Activated CD4-positive, alpha-beta T cell treated with anti-CD3 and anti-CD28 coated beads, Interleukin-2, amount 50 U/mL, for 4 hours (primary cell): Measurements from ENCODE around the gene MAGI1.
"Not testable (repeated sequence)": the region's sequence is repeated elsewhere in the genome, so short reads cannot be mapped to it uniquely, and the experiment has no call there.

Experiments used
- DNase-seq, 2 experiments: peaks; one replicate each; pipeline ENCODE4 v3.0.0-alpha.2; 2020

MAGI1 gene

DNA sequence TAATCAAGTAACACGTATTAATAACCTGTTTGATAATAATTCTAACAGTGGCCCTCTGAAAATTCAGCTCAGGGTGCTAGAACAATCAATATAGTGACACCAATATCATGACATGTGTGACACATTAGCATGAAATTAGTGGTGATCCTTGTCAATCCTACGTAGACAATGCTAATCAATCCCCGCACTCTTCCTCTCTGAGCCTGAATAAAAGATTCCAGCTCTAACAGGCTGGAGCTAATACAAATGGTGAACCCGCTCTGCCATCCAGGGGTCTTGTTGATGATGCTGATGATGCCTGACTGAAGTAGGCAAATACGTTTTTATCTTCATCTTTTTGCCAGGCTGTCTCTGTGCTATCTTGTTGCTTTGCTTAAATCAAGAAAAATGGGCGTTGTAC lies 462.5 kb downstream of the MAGI1 start:
- DNase-seq: no peak

DNA sequence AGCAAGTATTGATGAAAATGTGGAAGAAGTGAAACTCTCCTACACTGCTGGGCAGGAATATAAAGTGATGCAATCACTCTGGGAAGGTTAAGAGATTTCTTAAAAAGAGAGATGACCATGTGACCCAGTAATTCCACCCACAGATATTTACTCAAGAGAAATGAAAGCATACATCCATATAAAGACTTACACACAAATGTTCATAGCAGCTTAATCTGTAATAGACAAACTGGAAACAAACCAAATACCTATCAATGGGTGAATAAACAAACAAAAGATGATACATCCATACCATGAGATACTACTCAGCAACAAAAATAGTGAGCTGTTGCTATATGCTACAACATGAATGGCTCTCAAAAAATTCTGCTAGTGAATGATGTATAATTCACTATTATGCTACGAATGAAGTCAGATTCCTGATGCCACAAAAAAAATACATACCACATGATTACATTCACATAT lies 463.3 kb downstream of the MAGI1 start:
- no peak for DNase-seq

DNA sequence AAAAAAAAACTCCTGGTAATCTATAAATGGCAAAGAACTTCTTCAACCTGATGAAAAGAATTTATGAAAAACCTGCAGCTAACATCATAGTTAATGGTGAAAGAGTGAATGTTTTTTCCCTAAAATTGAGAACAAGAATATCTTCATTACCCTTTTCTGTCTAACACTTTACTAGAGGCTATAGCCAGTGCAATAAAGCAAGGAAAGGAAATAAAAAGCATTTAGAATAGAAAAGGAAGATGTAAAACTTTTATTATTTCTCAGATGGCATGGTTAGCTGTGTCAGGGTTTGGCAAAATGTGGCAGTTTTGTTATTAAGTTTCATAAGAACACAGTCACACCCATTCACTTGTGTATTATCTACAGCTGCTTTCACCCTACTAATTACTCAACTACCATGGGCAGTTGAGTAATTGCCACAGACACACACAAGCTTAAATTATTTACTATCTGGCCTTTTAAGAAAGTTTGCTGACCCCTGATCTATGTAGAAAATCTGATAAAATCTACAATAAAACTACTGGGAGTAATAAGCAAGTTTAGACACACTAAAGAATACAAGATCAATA lies 465.1 kb downstream of the MAGI1 start:
- no peak for DNase-seq

DNA sequence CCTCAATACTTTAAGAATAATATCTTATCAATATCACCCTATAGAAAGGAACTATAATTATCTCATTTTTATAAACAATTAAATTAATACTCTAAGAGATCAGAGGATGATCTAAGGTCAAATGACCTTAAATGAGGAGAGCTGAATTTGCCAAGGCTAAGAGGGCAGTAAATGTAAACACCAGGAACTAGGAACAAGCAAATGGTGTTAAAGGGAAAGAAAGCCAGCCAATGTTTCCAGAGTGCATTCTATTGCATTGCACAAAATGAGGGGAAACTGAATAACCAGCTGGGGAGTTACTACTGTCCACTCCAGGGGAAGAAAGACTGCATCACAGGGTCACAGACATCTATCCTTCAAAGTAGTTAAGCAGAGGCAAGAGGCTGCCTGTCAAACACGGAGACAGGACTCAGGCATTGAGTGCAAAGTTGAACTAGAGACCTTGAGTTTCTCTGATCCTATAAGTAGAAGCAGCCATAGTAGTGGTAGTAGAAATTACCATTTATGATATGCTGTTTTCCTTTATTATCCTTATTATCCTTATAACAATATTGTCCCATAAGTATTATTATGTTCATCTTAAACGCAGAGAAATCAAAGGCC lies 466.4 kb downstream of the MAGI1 start:
- DNase-seq: no peak

DNA sequence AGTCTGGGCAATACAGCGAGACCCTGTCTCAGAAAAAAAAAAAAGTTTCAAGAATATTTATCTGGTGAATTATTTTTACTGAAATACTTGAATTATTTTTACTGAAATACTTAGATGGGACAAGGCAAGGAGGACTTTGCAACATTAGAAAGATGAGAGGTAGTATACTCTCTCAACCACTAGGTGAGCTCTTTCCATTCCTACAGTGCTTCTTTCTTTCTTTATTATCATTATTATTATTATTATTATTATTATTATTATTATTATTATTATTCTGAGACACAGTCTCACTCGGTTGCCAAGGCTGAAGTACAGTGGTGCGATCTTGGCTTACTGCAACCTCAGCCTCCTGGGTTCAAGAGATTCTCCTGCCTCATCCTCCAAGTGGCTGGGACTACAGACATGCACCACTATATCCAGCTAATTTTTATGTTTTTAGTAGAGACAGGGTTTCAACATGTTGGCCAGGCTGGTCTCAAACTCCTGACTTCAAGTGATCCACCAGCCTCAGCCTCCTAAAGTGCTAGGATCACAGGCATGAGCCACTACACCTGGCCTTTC lies 468.8 kb downstream of the MAGI1 start:
- no peak for DNase-seq

DNA sequence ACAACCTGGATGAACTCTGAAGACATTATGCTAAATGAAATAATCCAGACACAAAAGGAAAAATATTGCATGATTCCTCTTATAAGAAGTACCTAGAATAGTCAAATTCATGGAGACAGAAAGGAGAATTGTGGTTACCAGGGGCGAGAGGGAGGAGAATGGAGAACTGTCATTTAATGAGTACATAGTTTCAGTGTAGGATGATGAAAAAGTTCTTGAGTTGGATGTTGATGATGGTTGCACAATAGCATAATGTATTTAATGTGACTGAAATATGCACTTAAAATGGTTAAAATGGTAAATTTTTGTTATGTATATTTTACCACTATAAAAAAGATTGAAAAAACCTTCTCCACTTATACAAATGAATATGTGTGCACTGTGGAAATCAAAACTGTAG lies 469.6 kb downstream of the MAGI1 start:
- DNase-seq: no peak

DNA sequence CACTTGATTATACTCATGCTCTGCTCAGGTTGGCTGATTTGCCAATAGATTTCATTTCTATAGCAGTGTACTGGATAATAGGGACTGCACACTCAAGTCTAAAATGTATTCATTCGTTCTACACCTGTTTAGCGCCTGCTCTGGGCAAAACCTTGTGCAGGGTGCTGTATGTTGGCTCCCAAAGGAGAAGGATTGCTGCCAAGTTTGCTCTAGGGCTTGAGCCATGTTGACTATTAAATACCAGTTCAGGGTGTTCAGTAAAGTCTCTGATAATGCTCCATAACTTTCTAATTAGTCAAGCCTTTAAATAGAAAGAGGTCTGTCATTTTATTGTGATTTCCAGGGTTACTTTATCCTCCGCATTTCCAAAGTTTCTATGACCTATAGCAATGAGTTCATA lies 470.2 kb downstream of the MAGI1 start:
- no peak for DNase-seq

DNA sequence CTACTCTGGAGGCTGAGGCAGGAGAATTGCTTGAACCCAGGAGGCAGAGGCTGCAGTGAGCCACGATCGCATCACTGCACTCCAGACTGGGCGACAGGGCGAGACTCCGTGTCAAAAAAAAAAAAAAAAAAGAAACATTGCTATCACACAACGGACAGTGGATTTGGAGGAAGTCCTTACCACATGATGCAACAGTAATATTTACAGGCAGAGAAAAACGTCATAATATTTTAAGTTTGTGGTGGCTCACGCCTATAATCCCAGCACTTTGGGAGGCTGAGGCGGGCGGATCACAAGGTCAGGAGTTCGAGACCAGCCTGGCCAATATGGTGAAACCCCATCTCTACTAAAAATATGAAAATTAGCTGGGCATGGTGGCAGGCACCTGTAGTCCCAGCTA lies 473.0 kb downstream of the MAGI1 start:
- not testable (repeated sequence) for DNase-seq

DNA sequence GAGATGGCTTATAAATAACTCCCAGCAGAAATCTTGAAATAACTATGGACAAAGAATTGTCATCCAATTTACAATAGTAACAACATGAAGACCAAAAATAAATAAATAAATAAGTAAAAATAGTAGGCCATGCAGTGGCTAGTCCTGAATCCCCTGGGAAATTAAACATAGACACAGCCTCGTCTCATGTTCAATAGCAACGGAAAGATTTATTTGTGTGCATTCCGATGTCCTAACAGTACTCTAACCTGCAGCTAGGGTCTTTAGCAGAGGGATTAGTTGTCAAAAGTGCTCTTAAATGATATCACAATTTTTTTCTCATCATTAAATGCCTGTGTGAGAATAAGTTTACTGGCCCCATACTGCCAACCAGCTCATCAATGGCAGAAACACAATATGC lies 474.2 kb downstream of the MAGI1 start:
- DNase-seq: no peak

DNA sequence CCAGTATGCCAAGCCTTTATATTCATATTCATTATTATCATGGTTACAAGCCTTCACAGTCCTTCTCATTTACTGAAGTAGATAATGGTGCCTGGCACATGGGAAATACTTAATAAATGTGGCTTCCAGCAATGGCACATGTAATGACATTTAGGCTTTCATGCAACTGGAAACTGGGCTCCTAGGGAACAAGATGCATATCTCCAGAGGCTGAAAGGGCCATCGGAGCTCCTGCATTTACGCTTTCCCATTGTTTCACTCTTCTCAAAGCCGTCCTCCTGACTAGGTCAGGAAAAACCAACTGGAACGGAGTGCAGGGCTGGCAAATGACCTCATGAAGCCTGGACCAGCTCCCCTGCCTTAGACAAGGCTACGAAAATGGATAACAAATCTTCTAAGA lies 474.9 kb downstream of the MAGI1 start:
- no peak for DNase-seq

DNA sequence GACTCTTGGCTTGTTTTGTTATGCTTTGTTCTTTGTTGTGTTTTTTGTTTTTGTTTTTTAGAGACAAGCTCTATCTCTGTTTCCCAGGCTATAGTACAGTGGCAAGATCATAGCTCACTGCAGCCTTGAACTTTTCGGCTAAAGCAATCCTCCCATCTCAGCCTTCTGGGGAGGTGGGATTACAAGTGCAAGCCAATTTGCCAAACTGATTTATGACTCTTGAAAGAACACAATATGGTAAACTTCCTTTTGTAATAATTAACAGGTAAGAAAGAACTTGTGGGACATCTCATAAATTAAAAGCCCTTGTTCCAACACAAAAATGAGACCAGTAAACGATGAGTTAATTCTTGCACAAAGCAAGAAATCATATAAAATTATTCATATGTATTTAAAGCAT lies 476.3 kb downstream of the MAGI1 start:
- no peak for DNase-seq

DNA sequence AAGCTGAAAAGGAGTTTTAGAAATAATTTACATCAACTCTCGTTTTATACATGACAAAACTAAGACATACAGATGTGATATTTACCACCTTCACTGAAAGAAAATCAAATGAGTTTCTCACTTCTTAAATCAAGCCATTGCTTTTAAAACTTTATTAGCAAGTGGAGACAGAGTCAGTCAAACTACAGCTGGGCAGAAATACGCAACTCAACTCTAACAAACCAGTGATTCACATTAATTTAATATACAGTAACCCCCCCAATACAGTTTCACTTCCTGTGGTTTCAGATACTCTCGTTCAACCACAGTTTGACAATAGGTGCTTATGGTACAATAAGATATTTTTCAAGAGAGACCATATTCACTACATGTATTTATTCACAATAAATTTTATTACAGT lies 477.1 kb downstream of the MAGI1 start:
- DNase-seq: no peak

DNA sequence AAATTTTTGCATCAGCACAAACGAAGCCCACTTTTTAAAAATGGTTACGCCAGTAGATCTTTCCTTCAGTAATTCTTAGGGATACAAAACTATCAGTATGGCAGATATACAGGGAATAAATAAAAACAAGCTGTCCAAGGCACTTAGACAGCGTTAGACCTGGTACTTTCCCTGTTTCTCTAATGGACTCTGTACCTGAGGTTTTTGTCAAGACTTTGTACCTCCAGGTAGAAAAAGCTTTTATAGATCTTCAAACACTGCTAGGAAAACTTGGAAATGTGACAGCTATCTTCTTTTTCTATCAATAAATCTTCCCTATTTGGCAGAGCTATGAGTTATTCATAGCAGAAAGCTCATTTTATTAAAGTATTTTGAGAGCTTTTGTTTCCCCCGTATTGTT lies 477.8 kb downstream of the MAGI1 start:
- no peak for DNase-seq

DNA sequence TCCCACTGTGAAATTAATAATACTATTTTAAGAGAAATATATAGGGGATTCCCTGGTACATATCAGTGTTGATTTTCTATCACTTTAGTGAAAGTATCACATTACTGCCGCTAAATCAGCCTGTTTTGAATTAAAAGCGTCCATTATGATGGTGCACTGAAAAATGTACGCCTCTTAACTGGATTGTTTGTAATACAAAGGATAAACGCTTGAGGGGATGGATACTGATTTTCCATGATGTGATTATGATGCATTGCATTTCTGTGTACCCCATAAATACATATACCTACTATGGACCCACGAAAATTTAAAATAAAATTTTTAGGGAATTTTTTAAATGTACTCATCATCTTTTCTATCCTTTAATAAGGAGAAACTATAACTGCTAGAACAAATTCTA lies 478.6 kb downstream of the MAGI1 start:
- DNase-seq: no peak

DNA sequence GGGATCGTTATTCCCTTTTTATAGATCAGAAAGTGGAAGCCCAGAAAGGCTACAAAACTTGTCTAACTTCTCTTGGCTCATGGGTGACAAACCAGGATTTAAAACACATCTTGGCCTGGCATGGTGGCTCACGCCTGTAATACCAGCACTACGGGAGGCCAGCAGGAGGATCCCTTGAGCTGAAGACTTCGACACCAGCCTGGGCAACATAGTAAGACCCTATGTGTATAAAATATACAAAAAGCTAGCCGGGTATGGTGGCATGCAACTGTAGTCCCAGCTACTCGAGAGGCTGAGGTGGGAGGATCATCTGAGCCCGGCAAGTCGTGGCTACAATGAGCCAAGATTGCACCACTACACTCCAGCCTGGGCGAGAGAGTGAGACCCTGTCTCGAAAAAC lies 479.1 kb downstream of the MAGI1 start:
- DNase-seq: no peak

DNA sequence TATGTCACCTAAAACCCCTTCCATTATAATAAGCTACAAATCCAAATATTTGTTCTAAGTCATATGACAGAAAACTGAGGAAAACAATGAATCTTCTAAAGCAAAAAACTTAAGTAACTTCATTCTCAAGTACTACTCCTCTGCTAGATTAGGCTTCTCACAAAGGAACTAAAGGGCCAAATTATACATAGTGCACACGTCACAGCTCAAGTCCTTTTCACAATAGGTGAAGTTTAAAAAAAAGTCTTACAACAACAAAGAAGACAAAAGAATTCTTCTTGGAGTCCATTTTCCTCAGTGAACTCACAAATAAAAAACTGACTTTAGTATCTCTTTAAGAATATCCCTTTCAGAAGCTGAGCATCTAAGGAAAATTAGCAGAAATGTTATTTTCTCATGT lies 479.9 kb downstream of the MAGI1 start:
- no peak for DNase-seq

DNA sequence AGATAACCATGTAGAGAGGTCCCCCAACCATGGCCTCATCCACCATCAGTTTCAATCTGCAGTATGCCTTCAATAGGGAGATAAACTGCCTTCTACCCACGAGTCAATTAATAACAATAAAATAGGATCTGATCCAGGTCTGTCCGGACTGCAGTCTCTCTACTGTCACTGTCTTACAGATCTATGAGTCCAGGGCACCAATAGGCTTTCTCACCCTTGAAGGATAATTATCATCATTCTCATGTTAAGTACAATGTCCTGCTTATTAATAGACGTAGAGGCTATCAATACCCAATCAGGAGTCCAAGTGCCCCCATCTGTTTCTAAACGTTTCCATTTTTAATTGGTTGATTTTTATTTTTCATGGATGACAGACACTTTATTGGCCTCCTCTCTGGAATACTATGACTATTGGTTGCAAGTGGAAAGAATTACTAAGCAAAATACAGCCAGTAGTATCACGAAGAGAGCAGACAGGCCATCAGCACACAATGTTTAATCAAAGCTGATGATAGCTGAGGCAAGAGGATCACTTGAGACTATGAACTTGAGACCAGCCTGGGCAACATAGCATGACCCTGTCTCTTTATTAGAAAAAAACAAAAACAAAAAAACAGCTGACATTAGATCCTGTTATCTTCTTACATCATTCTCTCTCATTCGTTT lies 480.7 kb downstream of the MAGI1 start:
- no peak for DNase-seq

DNA sequence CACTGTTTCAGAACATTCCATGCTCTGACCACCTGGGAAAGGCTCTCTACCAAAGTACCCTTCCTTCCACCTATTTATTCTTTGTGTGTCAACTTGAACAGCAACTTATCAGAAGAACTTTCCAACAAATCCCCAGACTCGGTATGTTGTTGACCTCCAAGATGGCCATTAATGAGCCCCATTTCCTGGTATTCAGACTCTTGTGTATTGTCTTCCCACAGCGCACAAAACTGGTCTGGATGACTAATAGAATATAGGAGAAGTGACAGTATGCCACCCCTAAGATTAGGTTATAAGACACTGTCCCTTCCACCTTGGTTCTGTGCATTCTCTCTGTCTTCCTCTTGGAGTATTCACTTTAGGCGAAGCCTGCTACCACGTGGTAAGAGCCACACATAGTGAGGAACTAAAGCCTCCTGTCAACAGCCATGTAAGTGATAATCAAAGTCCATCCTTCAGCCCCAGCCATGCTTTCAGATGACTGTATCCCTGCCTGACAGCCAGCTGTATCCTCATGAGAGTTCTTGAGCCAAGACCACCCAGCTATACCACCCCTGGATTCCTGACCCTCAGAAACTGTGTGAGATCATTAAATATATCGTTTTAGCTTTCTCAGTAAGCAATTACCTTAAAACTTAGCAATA lies 481.7 kb downstream of the MAGI1 start:
- DNase-seq: no peak

DNA sequence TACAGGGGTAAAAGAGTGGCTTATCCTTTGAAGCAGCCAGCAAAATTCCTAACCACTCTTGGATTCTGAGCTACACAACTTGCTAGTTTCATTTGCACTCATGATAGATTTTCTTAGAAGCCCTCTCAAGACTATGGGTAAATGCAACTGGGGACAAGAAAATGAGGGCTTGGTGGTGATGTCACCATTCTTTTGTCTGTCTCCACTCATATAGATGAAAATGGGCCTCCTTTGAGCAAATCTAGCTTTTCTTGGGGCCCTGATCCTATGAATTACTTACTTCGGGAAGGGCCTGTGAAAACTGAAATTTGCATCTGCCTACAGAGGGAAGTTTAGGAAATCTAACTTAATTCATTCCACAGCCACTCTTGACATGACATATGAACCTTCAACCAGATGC lies 486.3 kb downstream of the MAGI1 start:
- no peak for DNase-seq

DNA sequence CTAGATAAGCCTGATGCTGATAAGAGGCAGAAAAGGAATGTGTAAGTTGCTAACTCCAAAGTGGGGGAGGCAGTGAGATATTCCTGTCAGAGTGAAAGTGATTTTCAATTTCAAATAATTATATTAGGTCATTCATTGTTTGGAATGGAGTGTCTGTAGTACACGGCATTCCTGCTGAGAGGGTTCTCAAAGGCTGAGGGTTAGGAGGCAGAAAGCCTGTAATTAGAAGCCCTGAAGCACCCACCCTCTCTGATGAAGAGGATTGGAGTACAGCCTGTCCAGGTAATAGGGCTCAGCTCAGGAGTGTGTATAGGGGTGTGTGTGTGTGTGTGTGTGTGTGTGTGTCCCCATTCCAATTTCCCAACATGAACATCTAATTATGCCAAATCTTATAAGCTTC lies 486.8 kb downstream of the MAGI1 start:
- no peak for DNase-seq

DNA sequence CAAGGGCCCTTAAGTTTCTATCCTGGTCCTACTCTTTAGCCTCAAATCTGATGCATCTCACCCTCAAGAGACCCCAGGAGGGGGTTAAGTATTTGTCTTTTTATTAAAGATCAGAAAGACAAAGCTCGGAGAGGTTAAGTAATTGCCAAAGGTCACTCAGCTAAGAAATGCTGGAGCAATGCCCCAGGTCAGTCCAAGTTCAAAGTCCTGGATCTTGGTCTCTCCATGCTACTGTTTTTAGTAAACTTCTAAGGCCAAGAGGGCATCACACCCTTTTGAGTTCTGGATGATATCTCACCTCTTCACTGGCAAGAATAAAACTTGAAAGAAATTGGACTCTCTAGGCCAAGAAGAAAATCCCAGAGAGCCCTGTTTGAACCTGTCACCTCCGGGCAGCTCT lies 488.6 kb downstream of the MAGI1 start:
- no peak for DNase-seq

DNA sequence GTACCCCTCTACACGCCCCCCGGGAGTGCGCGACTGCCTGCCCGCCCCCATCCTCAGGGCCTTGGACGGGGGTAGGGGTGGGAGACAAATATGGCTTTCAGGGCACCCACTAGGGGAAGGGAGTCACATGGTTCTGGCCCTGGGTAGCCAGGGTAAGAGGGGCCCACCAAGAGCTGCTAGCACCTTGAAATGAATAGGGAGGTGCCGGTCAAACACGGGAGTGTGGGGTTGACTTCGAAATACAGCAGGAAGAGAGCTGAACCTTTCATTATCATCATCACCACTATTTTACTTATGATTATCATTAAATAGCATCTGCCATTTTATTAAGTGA lies 489.1 kb downstream of the MAGI1 start:
- no peak for DNase-seq

DNA sequence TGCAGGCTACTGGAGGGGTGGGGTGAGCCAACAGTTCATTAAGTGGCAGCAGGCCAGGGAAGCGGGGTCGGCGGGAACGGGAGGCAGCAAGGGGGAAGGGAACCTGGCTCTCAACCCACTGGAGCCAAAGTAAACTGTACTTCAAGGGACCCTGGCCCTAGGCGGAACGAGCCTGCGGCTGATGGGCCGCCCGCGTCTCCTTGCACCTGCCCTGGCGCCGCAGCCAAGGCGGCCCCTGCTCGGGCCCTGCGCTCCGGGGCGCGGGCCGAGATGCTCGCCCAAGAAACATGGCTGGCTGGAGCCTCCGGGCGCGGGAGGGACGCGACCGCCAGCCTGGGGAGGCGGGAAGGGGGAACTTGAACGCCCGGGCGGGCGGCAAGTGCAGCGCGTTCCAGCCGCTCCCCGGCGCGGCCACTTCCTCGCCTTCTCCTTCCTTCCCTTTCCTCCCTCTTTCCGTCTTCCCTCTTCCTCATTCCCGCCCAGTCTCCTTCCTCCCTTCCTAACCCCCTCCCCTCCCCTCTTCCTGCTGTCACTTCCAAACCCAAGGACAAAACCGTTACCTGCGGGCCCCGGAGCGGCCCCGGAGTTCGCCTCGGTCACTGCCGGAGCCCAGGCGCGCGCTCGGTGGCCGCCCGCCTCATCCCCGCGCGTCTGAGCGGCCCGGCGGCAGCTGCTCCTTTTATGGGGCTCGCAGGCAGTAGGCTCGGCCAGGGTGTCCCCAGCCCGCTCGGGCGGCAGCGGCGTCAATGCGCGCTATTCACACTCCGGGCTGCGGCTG lies 489.7 kb downstream of the MAGI1 start:
- no peak for DNase-seq
